HG02973 (cell line): ENCODE data around the gene RAB35.

Source experiments
- ATAC-seq: cut with Tn5 transposase; IDR thresholded peaks from one replicate; pipeline ENCODE4 v1.9.1; 2021; ENCODE audit warnings: moderate library complexity; ENCODE audit not compliant: unreplicated experiment

The RAB35 gene

GRCh38 chr12:120090206-120090605, 26.3 kb downstream of the RAB35 start:
- no peak for ATAC-seq

DNA sequence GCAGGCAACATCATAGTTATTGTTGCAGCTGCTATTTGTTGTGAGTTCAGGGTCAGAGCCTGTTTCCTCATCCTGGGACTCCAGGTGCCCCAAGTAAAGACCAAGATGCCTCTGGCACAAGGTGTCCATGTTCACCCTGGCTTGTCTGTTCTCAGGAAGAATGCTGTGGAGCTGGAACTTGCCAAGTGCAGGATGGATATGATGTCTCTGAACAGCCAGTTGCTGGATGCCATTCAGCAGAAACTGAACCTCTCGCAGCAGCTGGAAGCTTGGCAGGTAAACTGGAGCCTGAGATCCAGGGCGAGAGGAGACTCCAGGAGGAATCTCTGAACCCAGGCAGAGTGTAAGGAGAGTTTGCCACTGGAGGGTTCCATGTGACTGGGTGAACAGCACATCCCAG, 26.8 kb downstream of the RAB35 start:
- ATAC-seq, result no peak

GRCh38 chr12:120089105-120089504, 27.4 kb downstream of the RAB35 start:
- ATAC-seq, result no peak

GRCh38 chr12:120086801-120087621, 29.5 kb downstream of the RAB35 start:
- peak; percentile 96 for ATAC-seq

- no peak for ATAC-seq
These were observed 30.5 kb downstream of the RAB35 start for GRCh38 chr12:120085920-120086645.

DNA sequence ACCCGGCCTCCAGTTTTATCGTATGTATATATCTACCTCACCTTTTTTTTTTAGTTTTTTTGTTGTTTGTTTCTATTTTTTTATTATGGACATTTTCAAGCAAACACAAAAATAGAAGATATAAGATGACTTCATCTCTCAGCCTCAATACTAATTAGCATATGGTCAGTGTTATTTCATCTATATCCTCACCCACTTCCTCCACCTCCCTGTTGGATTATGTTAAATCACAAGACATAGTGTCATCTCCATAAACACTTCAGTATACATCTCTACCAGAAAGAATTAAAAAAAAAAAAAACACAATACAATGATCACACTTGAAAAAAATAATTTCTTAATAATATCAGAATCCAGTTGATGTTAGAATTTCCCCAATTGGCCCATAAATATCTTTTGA, 34.9 kb downstream of the RAB35 start:
- no peak for ATAC-seq

DNA sequence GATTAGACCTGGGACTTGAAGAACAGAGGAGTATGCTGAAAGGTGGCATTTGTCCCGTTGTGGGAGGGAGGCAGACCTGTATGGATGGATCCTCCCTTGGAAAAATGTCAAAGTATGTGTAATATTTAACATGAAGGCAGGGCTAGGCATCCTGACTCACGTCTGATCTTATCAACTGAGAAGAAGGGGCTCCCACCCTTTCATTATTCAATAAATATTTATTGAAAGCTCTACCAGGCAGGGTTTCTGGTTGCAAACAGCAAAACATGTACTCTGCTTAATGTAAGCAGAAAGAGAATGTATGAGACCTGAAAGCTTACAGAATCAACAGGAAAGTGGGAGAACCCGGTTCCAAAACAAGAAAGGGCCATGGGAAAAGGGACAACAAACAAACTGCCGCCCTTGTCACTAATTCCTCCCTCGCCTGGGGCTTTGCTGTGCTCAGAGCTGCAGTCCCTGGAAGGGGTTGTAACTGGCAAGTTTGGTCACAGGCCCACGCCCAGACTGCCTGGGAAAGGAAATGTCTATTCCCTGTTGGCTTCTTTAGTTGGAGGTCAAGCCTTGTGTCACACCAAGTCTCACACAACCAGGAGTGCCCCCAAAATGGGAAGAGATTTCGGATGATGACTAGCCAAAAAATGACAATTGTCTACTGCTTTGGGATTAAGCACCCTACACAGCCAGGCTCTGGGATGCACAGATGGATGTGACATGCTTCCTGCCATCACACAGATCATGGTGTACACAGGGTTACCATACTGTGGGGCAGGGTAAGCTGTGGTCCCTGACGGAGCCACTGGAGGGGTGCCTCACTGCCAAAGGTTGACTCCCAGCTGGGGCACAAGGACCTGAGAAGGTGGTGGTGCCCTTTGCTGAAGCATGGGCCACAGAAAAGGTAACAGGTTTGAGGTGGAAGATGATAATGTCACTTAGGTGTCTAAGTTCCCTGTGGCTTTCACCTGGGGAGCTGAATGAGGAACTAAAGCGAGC, 36.8 kb downstream of the RAB35 start:
- no peak for ATAC-seq

- no peak for ATAC-seq
These were observed 37.7 kb downstream of the RAB35 start for GRCh38 chr12:120078868-120079267.

DNA sequence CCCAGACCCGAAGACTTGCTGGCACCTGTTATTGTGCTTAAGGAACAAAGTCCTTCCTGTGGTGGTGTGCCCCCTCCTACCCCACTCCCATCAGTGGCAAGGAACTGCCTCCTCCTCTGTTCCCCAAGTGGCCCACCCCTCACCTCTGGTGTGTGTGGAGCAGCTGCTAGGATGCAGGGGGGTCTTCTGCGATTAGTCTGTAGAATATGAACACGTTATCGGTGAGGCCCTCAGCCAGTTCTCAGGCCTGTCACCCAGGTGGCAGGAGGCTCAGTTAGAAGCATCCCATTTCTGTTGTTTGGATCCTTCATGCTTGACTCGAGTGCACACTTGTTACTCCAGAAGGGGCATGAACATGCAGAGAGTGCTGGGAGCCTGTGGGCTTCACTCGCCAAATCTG, 39.3 kb downstream of the RAB35 start:
- ATAC-seq, result no peak

GRCh38 chr12:120076651-120077050, 39.9 kb downstream of the RAB35 start:
- ATAC-seq, result no peak

- ATAC-seq, result no peak
These were observed 41.4 kb downstream of the RAB35 start for GRCh38 chr12:120075034-120075616.

GRCh38 chr12:120072472-120073249, 43.9 kb downstream of the RAB35 start:
- ATAC-seq, result no peak

- no peak for ATAC-seq
These were observed 45.0 kb downstream of the RAB35 start for GRCh38 chr12:120071493-120072020.

DNA sequence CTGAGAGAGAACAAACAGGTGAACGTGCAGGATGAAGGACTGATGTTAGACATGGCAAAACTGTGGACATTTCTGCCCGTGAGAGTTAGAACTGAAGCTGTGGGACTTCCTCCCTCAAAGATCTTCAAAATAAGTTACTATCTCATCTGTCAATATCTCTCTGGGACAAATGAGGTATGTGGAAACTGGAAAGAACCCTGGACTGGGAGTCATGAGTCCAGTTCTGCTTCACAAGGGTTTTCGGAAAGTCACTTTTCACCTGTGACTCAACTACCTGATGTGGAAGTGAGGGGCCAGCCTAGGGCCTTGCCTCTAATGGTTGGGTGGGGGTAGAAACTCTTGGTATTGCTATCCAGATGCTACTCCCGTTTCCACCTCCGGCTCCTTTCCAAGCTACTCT, 47.3 kb downstream of the RAB35 start:
- ATAC-seq, result no peak

- ATAC-seq, result no peak
These were observed 48.7 kb downstream of the RAB35 start for GRCh38 chr12:120067901-120068300.

DNA sequence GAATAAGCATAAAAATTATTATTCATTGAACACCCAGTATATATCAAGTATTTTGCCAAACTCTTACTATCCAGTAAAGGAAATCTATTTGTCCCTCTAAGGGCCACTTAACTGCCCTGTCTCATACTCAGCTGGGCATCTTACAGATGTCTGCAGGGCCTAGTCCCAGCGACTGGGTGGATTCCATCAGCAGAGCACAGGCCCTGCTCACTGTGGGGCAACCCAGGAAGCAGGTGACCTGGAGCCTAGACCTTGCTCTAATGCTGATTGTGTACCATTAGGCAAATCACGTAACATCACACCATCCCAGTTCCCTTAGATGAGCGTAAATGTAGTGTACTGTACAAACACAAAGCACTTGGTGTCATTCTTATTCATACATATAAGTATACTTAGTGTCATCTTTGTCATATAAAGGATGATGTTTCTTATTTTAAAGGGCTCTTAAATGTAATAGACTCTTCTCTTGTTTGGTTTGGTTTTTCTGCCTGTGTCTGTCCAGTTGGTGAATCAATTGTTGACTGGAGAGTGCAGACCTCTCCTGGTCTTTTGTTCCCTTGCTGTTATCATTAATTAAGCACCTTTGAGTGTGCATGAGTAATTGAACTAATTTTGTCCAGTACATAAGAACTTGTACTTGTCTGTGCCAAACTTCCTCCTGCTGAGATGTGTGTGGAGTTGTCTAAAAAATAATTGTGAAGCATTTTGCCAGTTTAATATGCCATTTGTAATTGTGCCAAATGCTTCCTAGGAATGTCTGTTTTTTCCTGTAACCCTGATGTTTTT, 49.3 kb downstream of the RAB35 start:
- ATAC-seq, result no peak

DNA sequence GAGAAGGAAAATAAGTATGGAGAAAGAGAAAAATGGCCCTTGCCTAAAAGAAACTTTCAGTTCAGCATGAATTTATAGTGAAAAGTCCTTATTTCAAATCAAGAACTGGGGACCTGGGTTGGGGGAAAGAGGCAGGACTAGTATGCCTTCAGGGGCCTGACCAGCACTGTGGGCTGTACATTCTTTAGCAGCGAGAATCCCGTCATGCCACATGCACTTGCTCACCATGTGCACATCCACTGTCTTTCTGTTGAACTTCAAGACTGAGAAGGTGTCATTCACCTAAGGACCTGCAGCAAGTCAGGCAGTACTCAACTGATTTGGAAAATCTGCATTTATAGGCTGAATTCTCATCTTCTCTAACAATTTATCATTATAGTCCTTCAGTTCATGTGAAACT, 50.2 kb downstream of the RAB35 start:
- no peak for ATAC-seq

DNA sequence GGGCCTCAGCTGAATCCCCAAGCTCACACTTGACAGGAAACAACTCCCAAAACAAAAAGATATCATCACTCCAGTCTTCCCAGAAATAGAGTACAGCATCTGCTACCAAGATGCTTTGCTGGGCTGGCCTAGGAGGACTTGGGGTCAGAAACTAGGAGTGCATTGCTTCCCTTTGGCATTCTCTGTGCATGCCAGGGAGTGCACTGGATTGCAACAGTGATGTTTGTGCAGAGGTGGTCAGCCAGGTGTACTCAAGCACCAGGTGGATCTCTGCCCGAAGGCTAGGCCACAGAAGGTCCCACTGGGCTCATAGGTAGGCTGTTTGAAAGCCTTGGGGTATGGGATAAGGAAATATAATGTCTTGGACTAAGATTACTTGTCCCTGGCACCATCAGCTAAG, 51.1 kb downstream of the RAB35 start:
- ATAC-seq, result no peak
